ENCODE results near the gene PLPPR4.
A peak's percentile ranks its signal among the peaks of the same experiment; 100 is the strongest.
"Not testable (repeated sequence)": the region's sequence is repeated elsewhere in the genome, so short reads cannot be mapped to it uniquely, and the experiment has no call there.

PLPPR4 gene

DNA sequence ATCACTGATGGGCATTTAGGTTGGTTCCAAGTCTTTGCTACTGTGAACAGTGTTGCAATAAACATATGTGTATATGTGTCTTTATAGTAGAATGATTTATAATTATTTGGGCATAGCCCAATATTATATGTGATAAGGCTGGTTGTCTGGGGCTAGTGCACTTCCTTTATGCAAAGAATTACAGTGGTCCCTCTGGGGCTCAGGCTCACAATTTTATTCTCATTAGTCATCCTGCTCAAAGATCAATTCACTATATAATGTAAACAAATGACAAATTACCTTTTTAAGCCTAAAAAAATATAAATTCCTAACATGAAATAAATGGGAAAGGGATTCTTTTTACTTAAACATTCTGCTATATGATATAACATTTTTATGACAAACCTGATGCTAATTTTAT lies 5.0 kb downstream of the PLPPR4 start:
- no peak for DNase-seq (ENCODE audit: low spot score)

DNA sequence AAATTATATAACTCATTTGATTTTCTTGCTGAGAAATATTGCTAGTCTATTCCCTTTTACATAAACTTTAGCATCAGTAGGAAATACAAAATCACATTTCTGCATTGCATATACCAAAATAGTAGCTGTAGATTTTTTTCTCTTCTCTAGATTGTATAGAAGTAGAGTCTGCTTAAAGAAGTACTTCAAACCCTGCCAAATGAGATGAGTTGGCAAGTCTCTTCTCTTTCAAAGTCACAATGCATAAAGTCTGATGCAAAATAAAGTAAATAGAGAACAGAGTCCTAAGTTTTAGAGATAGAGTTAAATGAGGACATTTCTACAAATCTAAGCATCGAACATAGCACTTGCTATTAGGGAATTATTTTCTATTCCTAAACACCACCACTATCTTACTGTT lies 6.4 kb downstream of the PLPPR4 start:
- DNase-seq (ENCODE audit: low spot score): no peak

DNA sequence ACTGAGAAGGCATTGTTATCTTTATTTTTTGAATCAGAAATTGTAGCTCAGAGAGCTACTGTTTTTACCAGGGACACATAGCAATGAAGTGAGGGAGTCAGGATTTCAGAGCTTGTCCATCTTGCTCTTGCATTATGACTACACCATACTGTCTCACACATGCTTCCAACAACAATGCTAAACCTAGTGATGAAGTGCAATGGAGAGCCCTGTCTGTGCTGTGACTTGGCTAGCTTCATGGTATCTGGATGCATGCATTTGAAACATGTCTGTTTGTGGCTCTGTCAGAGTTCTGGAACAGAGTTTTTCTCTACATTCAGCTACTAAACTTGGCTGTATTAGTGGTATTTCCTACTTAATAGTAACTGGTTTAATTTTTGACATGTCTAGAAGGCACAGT lies 7.0 kb downstream of the PLPPR4 start:
- no peak for DNase-seq (ENCODE audit: low spot score)

DNA sequence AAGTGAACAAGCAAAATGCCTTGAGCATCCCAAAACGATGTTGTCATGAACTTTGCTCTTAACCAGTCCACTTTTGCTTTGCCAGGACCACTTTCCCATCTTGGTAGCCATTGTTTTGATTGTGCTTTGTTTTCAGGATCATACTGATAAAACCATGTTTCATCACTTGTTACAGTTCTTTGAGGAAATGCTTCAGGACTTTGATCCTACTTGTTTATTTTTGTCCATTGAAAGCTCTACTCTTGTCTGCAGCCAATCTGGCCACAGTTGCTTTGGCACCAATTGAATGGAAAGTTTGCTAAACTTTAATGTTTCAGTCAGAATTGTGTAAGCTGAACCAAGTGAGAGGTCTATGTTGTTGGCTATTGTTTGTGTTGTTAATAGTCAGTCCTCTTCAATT lies 12.8 kb downstream of the PLPPR4 start:
- DNase-seq (ENCODE audit: low spot score): no peak

DNA sequence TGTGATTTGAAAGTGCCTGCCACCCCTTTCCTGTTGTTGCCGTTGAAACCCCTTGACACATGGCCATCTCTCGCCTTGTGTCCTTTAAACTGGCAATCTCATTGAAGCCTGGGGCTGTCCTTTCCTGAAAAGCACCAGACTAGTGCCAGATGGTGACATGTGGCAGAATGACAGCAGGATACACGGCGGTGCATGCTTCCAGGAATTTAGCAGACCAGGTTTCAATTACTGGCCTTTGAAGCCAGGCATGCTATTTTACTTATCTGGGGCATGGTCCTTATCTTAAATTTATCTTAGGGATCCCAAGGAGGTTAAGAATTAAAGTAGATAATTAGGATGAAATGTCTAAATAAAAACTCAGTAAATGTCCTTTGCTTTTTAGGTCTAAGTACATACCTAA lies 15.2 kb downstream of the PLPPR4 start:
- DNase-seq (ENCODE audit: low spot score): no peak

DNA sequence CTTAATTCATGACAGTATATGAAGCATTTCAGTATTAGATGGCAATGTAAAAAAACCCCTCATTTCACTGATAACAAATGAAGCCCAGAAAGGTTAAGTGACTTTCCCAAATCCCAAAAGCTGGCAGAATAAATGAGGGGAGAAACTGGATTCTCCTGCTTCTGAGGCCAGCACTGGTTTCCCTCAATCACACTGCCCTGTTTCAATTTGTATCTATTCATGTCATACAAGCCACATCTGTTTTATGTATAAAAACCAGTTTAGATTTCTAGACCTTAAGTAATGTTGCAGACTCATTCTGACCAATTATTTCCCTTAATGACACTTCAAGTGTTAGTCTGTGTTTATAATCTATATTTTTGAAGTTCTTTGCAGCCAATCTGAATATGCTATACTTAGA lies 16.8 kb downstream of the PLPPR4 start:
- no peak for DNase-seq (ENCODE audit: low spot score)

DNA sequence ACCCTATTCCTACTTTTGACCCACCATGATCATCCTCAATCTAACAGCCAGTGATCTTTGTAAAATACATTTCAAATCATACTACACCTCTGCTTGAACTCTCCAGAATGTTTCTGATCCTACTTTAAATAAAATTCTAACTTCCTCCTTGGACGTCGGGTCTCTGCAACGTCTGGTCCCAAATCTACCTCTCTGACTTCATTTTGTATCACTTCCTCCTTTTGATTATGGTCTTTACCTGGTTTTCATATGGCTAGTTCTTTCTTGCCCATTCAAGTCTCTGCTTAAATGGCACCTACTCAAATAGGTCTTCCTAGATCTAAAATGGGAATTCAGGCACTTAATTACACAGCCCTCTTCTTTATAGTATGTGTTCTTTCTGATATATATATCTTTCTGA lies 18.2 kb downstream of the PLPPR4 start:
- no peak for DNase-seq (ENCODE audit: low spot score)

DNA sequence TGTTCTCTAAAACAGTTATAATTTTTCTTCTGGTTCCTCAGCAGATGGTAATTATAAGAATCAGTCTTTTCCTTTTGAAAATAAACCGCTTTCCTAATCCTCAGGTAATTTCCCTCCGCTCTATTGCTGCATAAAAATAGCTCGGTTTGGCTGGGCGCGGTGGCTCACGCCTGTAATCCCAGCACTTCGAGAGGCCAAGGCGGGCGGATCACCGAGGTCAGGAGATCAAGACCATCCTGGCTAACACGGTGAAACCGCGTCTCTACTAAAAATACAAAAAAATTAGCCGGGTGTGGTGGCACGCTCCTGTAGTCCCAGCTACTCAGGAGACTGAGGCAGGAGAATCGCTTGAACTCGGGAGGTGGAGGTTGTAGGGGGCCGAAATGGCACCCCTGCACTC lies 19.2 kb downstream of the PLPPR4 start:
- not testable (repeated sequence) for DNase-seq (ENCODE audit: low spot score)

DNA sequence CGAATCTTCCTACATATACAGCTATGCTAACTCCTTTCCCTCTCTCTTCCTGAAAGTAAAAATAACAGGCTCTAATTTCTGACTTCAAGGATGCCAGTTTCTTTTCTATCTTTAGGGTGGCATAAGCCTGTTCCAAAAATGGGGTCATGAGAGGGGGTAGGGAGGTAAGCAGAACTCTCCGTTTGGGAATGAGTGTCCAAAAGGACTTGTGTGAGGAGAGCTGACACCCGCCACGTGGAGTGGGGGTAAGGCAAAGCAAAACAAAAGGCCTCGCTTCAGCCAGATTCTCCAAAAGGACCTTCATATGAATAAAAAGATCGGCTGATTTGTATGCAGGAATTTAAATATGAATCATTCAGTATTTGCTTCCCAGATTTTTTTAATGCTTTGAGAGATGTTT lies 28.6 kb downstream of the PLPPR4 start:
- DNase-seq (ENCODE audit: low spot score): no peak

DNA sequence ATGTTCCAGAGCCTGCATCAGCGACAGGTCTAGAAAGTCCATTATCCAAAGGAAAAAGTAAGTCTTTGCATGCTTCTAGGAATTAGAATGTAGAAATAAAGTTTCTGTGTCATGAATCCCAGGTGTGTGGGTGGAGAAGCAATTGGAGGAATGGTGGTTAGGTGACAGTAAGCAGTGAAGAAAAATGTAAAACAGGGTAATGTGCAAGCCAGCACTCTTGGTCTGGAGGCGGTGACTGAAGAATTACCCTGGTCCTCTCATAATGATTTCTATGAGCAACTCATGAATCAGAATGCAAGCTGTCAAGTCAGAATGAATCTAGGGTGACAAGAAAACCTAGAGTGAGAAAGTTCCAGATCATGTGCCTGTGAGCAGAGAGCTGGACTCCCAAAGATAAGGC lies 33.6 kb downstream of the PLPPR4 start:
- no peak for DNase-seq (ENCODE audit: low spot score)

DNA sequence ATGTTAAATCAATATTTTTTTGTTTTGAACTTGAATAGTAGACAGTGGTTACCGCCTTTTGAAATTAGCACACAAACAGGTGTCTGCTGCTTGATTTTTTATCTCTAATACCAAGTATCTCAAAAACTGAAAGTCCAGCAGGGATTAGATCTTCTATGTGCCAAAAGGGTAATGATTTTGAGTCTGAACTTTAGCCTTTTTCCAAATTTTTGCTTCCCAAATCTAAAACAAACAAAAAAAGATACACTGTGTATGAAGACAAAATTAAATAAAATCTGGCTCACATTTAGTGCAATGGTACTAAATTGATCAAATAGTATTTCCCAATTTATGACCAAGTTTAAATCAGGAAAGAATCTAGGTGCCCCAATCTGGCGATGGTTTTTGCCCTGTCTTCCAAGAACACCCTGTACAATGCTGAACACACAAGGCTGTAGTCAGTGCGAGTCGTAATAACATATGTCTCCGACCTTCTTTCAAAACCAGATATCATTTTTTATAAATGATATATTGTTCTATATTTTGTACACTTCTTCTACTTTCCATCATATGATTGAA lies 40.5 kb downstream of the PLPPR4 start:
- DNase-seq (ENCODE audit: low spot score): no peak

DNA sequence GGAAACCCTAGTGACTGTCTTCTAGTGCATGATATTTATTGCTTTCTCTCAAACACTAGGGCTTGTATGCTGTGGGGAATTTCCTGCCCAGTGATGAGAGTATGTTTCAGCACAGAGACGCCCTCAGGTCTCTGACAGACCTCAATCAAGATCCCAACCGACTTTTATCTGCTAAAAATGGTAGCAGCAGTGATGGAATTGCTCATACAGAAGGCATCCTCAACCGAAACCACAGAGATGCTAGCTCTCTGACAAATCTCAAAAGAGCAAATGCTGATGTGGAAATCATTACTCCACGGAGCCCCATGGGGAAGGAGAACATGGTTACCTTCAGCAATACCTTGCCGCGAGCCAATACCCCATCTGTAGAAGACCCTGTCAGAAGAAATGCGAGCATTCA lies 41.3 kb downstream of the PLPPR4 start:
- DNase-seq (ENCODE audit: low spot score): peak; percentile 32

DNA sequence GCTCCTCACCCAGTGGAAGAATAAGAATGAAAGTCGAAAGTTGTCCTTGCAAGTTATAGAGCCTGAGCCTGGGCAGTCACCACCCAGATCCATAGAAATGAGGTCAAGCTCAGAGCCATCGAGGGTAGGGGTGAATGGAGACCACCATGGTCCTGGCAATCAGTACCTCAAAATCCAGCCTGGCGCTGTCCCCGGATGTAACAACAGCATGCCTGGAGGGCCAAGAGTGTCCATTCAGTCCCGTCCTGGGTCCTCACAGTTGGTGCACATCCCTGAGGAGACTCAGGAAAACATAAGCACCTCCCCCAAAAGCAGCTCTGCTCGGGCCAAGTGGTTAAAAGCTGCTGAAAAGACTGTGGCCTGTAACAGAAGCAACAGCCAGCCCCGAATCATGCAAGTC lies 41.8 kb downstream of the PLPPR4 start:
- DNase-seq (ENCODE audit: low spot score): no peak

DNA sequence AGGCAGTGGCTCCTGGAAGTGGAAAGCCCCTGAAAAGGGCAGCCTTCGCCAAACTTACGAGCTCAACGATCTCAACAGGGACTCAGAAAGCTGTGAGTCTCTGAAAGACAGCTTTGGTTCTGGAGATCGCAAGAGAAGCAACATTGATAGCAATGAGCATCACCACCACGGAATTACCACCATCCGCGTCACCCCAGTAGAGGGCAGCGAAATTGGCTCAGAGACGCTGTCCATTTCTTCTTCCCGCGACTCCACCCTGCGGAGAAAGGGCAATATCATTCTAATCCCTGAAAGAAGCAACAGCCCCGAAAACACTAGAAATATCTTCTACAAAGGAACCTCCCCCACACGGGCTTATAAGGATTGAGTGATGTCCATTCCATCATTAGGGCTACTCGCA lies 42.4 kb downstream of the PLPPR4 start:
- no peak for DNase-seq (ENCODE audit: low spot score)

DNA sequence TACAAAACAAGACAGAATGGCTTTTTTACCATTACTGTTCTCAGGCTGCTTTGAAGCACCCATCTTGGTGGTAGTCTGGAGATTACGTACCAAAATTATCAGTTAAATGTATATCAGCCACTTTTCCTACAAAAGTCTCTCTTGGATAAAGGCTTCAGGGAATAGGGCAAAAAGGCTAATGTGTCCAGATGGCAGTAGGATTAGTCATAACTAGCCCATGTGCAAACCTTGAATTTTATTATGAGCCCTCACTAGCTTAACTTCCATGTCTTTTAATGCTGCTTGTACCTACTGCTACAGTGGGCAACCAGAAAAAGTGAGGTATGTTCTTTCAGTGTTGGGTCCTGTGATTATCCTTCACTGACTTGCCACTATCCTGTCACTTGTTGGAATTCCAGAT lies 51.0 kb downstream of the PLPPR4 start:
- DNase-seq (ENCODE audit: low spot score): no peak

DNA sequence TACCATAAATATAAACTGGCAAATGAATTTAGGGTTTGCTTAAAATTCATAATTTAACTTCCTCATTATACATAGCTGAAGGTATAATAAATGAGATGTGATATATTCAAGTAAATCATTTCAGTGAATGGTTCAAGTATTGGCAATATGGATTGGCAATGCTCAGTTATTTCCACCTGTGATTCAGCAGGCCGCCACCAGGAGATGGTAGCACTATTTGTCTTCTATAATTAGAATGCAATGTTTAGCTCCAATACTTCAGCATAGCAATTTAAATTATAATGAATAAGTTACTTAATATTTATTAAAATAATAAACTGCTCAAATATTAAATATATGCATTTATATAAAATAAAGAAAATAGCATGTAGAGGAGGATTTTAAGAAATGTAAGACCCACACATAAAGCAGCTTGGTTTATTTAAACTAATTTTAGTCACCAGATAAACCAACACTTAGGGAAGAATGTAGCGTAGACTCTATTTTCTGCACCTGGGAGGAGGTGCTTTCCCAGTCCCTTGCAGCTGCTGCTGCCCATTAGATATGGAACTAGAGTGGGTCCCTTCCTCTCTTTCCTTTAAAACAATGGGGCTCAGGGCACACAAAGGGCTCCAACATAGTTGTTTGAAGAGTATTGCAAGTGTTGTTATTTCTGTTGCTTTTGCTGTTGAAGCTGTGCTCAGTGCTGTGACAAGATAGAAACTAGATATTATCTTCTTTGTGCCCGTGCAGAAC lies 62.1 kb downstream of the PLPPR4 start:
- no peak for DNase-seq (ENCODE audit: low spot score)

DNA sequence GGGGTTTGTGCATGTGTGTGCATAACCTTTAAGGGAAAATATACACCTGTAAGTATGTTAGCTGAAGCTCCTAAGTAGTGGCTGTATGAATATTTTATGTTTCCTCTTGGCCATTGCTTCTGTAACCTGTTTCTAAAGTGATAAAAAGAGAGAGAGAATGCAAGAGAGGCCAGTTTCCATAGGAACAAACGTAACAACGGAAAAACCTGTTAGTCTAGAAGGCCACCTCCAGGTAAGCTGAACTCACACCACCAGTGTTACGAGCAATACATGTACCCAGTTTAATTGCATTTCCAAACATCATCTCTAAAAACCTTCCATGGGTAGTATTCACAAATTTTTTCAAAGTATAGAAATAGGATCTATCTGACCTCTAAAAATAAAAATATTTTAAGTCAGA lies 63.1 kb downstream of the PLPPR4 start:
- DNase-seq (ENCODE audit: low spot score): no peak

DNA sequence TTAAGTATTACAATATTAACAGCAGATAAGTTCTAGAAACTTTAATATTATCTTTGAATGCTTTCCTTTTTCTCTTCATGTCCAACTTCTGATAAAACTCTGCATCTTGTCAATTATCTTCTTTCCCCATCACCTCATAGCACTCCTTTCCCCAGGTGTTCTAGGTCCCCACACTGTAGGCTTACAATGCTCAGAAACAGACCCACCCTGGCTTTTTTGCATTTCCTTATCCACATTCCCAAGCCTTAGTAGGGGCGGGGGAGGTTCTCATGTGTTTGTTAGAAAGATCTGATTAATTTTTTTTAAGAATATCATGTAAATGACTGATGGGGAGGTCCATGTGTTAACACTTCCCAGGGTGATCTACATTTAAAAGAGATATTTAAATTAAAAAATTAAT lies 63.9 kb downstream of the PLPPR4 start:
- DNase-seq (ENCODE audit: low spot score): no peak

DNA sequence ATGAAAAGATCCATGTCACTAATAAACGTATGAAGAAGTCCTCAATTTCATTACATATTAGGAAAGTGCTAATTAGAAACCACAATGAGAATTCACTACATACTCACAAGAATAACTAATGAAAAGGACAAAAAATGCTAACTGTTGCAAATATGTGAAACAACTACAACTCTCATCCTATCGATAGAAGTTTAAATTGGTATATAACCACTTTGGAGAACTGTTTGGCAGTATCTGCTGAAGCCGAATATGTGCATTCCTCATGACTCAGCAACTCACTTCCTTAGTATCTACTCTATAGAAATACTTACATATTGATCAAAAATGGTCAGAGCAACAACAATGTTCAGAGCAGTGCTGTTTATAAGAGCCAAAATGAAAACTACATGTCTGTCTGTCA lies 66.8 kb downstream of the PLPPR4 start:
- DNase-seq (ENCODE audit: low spot score): no peak

DNA sequence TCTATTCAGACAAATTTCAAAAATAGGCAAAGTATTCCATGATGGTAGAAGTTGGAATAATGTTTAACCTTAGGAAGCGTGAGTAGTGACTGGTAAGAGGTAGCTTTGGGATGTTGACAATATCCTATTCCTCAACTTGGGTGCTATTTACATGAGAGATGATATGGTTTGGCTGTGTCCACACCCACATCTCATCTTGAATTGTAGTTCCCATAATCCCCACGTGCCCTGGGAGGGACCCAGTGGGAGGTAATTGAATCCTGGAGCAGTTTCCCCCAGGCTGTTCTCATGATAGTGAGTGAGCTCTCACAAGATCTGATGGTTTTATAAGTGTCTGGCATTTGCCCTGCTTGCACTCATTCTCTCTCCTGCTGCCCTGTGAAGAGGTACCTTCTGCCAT lies 67.3 kb downstream of the PLPPR4 start:
- DNase-seq (ENCODE audit: low spot score): no peak

DNA sequence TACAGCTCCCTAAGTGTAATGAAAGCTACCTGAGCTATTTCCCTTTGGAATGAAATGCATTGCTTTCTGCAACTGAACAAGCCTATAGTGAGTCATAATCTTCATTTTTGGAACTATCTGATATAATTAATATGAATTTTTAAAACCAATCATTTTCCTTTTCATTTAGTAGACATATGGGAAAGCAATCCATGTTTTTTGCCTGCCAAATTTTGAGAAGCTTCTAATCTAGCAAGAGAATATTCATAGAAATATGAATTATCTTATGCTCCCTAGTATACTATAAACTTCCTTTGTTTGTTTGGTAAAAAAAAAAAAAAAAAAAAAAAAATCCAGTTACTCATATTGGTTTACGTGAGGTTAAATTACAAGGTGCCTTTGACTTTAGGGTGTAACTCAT lies 68.3 kb downstream of the PLPPR4 start:
- no peak for DNase-seq (ENCODE audit: low spot score)

DNA sequence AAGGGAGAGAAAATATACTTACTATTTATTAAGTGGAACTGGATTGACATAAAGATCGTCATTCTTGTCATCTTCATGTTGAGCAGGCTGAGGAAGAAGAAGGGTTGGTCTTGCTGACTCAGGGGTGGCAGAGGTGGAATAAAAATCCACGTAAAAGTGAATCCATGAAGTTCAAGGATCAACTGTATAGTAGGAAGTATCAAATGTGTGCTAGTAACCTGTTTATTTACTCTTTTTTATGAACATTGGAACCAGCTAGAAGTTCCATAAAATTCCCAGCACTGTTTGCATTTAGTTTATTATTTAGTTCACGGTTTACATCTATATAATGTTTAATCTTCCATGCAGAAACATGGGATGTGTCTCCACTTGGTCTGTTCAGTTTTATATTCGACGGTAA lies 70.7 kb downstream of the PLPPR4 start:
- DNase-seq (ENCODE audit: low spot score): no peak

DNA sequence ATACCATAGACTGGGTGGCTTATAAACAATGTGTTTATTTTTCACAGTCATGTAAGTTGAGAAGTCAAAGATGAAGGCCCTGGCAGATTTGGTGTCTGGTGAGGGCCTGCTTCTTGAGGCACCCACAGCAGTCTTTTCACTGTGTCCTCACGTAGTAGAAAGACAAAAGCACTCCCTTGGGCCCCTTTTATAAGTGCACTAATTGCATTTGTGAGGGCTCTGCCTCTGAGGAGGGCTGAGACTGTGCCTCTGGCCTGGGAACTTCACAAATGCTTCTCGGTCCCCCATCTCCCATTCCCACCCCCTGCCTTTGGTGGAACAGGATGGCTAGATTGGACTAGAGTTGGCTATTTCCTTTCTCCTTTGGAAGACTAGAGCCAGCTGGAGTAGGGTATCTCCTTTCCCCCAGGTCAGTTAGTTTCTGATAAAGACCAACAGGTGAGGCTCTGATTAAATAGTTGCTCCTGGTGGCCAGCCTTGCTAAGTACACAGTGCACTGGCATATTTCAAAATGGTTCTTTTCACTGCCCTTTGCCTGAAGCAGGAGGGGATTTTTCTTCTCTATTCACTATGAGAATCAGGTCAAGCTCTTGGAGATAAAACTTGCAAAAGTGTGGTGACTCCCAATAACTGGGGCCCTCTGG lies 82.9 kb downstream of the PLPPR4 start:
- no peak for DNase-seq (ENCODE audit: low spot score)

Data from AG20443 (cell line).